B cell (primary cell): ENCODE results near the gene SLC7A7.

Experiments
- CTCF ChIP-seq: fragments of 200-600 bp; IDR thresholded peaks from one replicate; pipeline ENCODE4 v1.8.0; 2022; ENCODE audit warnings: antibody characterized with exemption, mild to moderate bottlenecking
- EZH2 ChIP-seq: IDR thresholded peaks from 2 replicates; pipeline ENCODE4 v1.6.1; 2012; ENCODE audit warnings: borderline replicate concordance, low read depth, mild to moderate bottlenecking, moderate library complexity, low read length; ENCODE audit not compliant: insufficient read depth, poor library complexity, severe bottlenecking

- no peak for TF ChIP-seq CTCF
- TF ChIP-seq EZH2 = no peak
Observed at GRCh38 chr14:22791301-22791700, 23.9 kb downstream of the SLC7A7 start.
